ENCODE data around the gene EVC.

GRCh38 chr4:5760246-5760645 lies 49.2 kb downstream of the EVC start:
- TF ChIP-seq, protein P1, sequence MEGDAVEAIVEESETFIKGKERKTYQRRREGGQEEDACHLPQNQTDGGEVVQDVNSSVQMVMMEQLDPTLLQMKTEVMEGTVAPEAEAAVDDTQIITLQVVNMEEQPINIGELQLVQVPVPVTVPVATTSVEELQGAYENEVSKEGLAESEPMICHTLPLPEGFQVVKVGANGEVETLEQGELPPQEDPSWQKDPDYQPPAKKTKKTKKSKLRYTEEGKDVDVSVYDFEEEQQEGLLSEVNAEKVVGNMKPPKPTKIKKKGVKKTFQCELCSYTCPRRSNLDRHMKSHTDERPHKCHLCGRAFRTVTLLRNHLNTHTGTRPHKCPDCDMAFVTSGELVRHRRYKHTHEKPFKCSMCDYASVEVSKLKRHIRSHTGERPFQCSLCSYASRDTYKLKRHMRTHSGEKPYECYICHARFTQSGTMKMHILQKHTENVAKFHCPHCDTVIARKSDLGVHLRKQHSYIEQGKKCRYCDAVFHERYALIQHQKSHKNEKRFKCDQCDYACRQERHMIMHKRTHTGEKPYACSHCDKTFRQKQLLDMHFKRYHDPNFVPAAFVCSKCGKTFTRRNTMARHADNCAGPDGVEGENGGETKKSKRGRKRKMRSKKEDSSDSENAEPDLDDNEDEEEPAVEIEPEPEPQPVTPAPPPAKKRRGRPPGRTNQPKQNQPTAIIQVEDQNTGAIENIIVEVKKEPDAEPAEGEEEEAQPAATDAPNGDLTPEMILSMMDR (IDR thresholded peaks at IDR 0.05) = no peak
- TF ChIP-seq POLR2A (IDR thresholded peaks at IDR 0.05) = no peak
